H9 (cell line): ENCODE measurements around the gene LAMP1. TPM values are rescaled to one million over a fixed set of nuclear protein-coding genes. Genes with fewer than 3 reads are reported as not detected.

Experiments used
- DNase-seq: peaks from one replicate; pipeline ENCODE4 v3.0.0-alpha.2; 2017
- H2AFZ ChIP-seq: one replicate; pipeline ENCODE4 v1.6.1; 2013; ENCODE audit warnings: mild to moderate bottlenecking, low read length, control low read depth, moderate library complexity
- H2AK5ac ChIP-seq: 2 replicates; pipeline ENCODE4 v1.6.1; 2013; ENCODE audit warnings: low read length, control low read depth, mixed read lengths; ENCODE audit not compliant: insufficient read length
- H2BK120ac ChIP-seq: one replicate; pipeline ENCODE4 v1.6.1; 2013; ENCODE audit warnings: low read depth, mild to moderate bottlenecking, low read length, control low read depth, inconsistent platforms; ENCODE audit not compliant: poor library complexity, severe bottlenecking
- H2BK12ac ChIP-seq: 2 replicates; pipeline ENCODE4 v1.6.1; 2013; ENCODE audit warnings: low read length, control low read depth, mixed read lengths, low read depth; ENCODE audit not compliant: insufficient read length
- H2BK15ac ChIP-seq: 2 replicates; pipeline ENCODE4 v1.6.1; 2013; ENCODE audit warnings: low read depth, low read length, control low read depth
- H2BK20ac ChIP-seq: one replicate; pipeline ENCODE4 v1.6.1; 2013; ENCODE audit warnings: low read depth, mild to moderate bottlenecking, low read length, control low read depth, inconsistent platforms; ENCODE audit not compliant: poor library complexity, severe bottlenecking
- H2BK5ac ChIP-seq: 2 replicates; pipeline ENCODE4 v1.6.1; 2013; ENCODE audit warnings: low read length, control low read depth, mixed read lengths; ENCODE audit not compliant: insufficient read length
- H3K14ac ChIP-seq: 2 replicates; pipeline ENCODE4 v1.6.1; 2013; ENCODE audit warnings: low read length, control low read depth; ENCODE audit not compliant: insufficient read depth
- H3K18ac ChIP-seq: 2 replicates; pipeline ENCODE4 v1.6.1; 2013; ENCODE audit warnings: low read depth, mild to moderate bottlenecking, mixed read lengths, low read length, control low read depth; ENCODE audit not compliant: insufficient read length
- H3K23ac ChIP-seq: 2 replicates; pipeline ENCODE4 v1.6.1; 2013; ENCODE audit warnings: low read length, control low read depth, mixed read lengths, low read depth; ENCODE audit not compliant: insufficient read length
- H3K23me2 ChIP-seq: 2 replicates; pipeline ENCODE4 v1.6.1; 2013; ENCODE audit warnings: low read depth, mild to moderate bottlenecking, mixed read lengths, low read length, control low read depth; ENCODE audit not compliant: insufficient read length, poor library complexity, severe bottlenecking
- H3K27ac ChIP-seq: 2 replicates; pipeline ENCODE4 v1.5.1; 2013; ENCODE audit warnings: low read length, control low read depth, mixed read lengths, low read depth; ENCODE audit not compliant: insufficient read length
- H3K27me3 ChIP-seq: 2 replicates; pipeline ENCODE4 v1.6.1; 2013; ENCODE audit warnings: low read length, control low read depth, inconsistent platforms; ENCODE audit not compliant: insufficient read depth
- H3K4ac ChIP-seq: 2 replicates; pipeline ENCODE4 v1.6.1; 2013; ENCODE audit warnings: low read depth, mild to moderate bottlenecking, control low read depth, inconsistent platforms, low read length, moderate library complexity
- H3K4me1 ChIP-seq: 2 replicates; pipeline ENCODE4 v1.6.1; 2013; ENCODE audit warnings: low read length, control low read depth, inconsistent platforms; ENCODE audit not compliant: insufficient read depth
- H3K4me2 ChIP-seq: 2 replicates; pipeline ENCODE4 v1.6.1; 2013; ENCODE audit warnings: low read length, control low read depth, mixed read lengths; ENCODE audit not compliant: insufficient read length, insufficient read depth
- H3K56ac ChIP-seq: 2 replicates; pipeline ENCODE4 v1.6.1; 2013; ENCODE audit warnings: low read depth, mild to moderate bottlenecking, mixed read lengths, low read length, control low read depth; ENCODE audit not compliant: insufficient read length
- H3K79me1 ChIP-seq: 2 replicates; pipeline ENCODE4 v1.6.1; 2013; ENCODE audit warnings: low read depth, mild to moderate bottlenecking, moderate library complexity, low read length, control low read depth, inconsistent platforms; ENCODE audit not compliant: insufficient read depth, poor library complexity, severe bottlenecking
- H3K79me2 ChIP-seq: 2 replicates; pipeline ENCODE4 v1.6.1; 2013; ENCODE audit warnings: low read length, control low read depth, inconsistent platforms; ENCODE audit not compliant: insufficient read depth
- H3K9ac ChIP-seq: 2 replicates; pipeline ENCODE4 v1.6.1; 2013; ENCODE audit warnings: low read length, control low read depth, mixed read lengths; ENCODE audit not compliant: insufficient read length; ENCODE audit errors: extremely low read depth
- H3K9me3 ChIP-seq: one replicate; pipeline ENCODE4 v1.6.1; 2013; ENCODE audit warnings: low read depth, low read length, inconsistent platforms; ENCODE audit not compliant: control insufficient read depth
- H3T11ph ChIP-seq: one replicate; pipeline ENCODE4 v1.6.1; 2013; ENCODE audit warnings: mild to moderate bottlenecking, low read length, control low read depth, inconsistent platforms
- H4K20me1 ChIP-seq: one replicate; pipeline ENCODE4 v1.6.1; 2013; ENCODE audit not compliant: control insufficient read depth, insufficient read length, insufficient read depth
- H4K5ac ChIP-seq: 2 replicates; pipeline ENCODE4 v1.6.1; 2013; ENCODE audit warnings: low read depth, mild to moderate bottlenecking, mixed read lengths, low read length, control low read depth; ENCODE audit not compliant: insufficient read length
- H4K8ac ChIP-seq: replicated peaks from 2 replicates; pipeline ENCODE4 v1.6.1; 2013; ENCODE audit warnings: low read length, control low read depth, mixed read lengths, low read depth; ENCODE audit not compliant: insufficient read length
- H4K91ac ChIP-seq: 2 replicates; pipeline ENCODE4 v1.6.1; 2013; ENCODE audit warnings: low read depth, mild to moderate bottlenecking, moderate library complexity, mixed read lengths, low read length, control low read depth; ENCODE audit not compliant: insufficient read length
- H3K27ac Mint-ChIP-seq, 3 experiments: 2 replicates in 2 of 3; 3 replicates in 1 of 3; pipeline ENCODE4 v1.8.0; 2020 to 2021; ENCODE audit warnings: mixed read lengths in 3 of 3, mild to moderate bottlenecking in 1 of 3, moderate library complexity in 1 of 3
- H3K27me3 Mint-ChIP-seq: 2 replicates; pipeline ENCODE4 v1.8.0; 2021; ENCODE audit warnings: low read depth, mild to moderate bottlenecking, moderate library complexity, mixed read lengths
- H3K36me3 Mint-ChIP-seq, 3 experiments: 2 replicates in 2 of 3; 3 replicates in 1 of 3; pipeline ENCODE4 v1.8.0; 2020 to 2021; ENCODE audit warnings: low read depth in 3 of 3, mixed read lengths in 3 of 3; ENCODE audit not compliant: insufficient read depth in 1 of 3
- H3K4me1 Mint-ChIP-seq, 2 experiments: 2 replicates each; pipeline ENCODE4 v1.8.0; 2020; ENCODE audit warnings: mixed read lengths in 2 of 2
- H3K4me3 Mint-ChIP-seq, 2 experiments: 2 replicates in 1 of 2; 3 replicates in 1 of 2; pipeline ENCODE4 v1.8.0; 2020 to 2021; ENCODE audit warnings: mild to moderate bottlenecking in 2 of 2, mixed read lengths in 2 of 2, moderate library complexity in 1 of 2
- H3K9me3 Mint-ChIP-seq, 2 experiments: 2 replicates in 1 of 2; 3 replicates in 1 of 2; pipeline ENCODE4 v1.8.0; 2020; ENCODE audit warnings: mild to moderate bottlenecking in 2 of 2, mixed read lengths in 2 of 2, moderate library complexity in 1 of 2
- CTCF ChIP-seq: fragments of 200-600 bp; sonication (generic); conservative IDR thresholded peaks from 3 replicates; pipeline ENCODE4 v1.8.0; 2021; ENCODE audit warnings: antibody characterized with exemption, mild to moderate bottlenecking
- total RNA-seq: library from RNA; stranded (reverse); gene quantifications from 2 replicates; pipeline ENCODE4 v1.2.1, GENCODE V29; 2021

Gene LAMP1
- total RNA-seq, 1 experiment from 2014 or later = 131 TPM

GRCh38 chr13:113307491-113307890 lies 10.5 kb downstream of the LAMP1 start:
- no peaks in the 10 kb centered on the region for H3K23me2 ChIP-seq
- no peak overlapping the region for H3K9ac ChIP-seq
- no peak overlapping the region for H2AFZ ChIP-seq
- H2BK12ac ChIP-seq = no peak overlapping the region
- no peak overlapping the region for H3K27ac ChIP-seq
- no peaks in the 10 kb centered on the region for H3K27me3 Mint-ChIP-seq
- no peak overlapping the region for H2BK5ac ChIP-seq
- no peaks in the 10 kb centered on the region; the same call in 1 of the 2 replicates for H3K27me3 ChIP-seq
- no peak overlapping the region for H2BK120ac ChIP-seq
- H3K79me2 ChIP-seq = peaks cover 15% of the 10 kb centered on the region; the same call in 1 of the 2 replicates
- no peak overlapping the region for H3K56ac ChIP-seq
- no peak for TF ChIP-seq CTCF
- no peak overlapping the region for H3K4ac ChIP-seq
- H3K4me1 Mint-ChIP-seq = no peaks in the 10 kb centered on the region
- no peaks in the 10 kb centered on the region for H3K4me1 ChIP-seq
- H4K8ac ChIP-seq = no peak overlapping the region
- H3K14ac ChIP-seq = no peak overlapping the region
- no peak overlapping the region for H3K23ac ChIP-seq
- H2BK20ac ChIP-seq = no peak overlapping the region
- no peak for DNase-seq
- H3K4me2 ChIP-seq = no peak overlapping the region
- no peak overlapping the region for H3K18ac ChIP-seq
- no peak overlapping the region for H4K91ac ChIP-seq
- H2AK5ac ChIP-seq = no peak overlapping the region
- no peaks in the 10 kb centered on the region for H3K9me3 ChIP-seq
- H3K79me1 ChIP-seq = peaks cover 12% of the 10 kb centered on the region
- peaks cover 17 to 27% (median 26%) of the 10 kb centered on the region in 3 experiments; a peak in 6 of 7 replicates for H3K36me3 Mint-ChIP-seq
- H3K4me3 Mint-ChIP-seq = no peak overlapping the region
- no peaks in the 10 kb centered on the region for H3K9me3 Mint-ChIP-seq
- H4K5ac ChIP-seq = no peak overlapping the region
- H4K20me1 ChIP-seq = no peaks in the 10 kb centered on the region
- H2BK15ac ChIP-seq = no peak overlapping the region
- H3T11ph ChIP-seq = no peak overlapping the region
- H3K27ac Mint-ChIP-seq = no peak overlapping the region
